Measurements from ENCODE around the gene NTPCR.

DNA sequence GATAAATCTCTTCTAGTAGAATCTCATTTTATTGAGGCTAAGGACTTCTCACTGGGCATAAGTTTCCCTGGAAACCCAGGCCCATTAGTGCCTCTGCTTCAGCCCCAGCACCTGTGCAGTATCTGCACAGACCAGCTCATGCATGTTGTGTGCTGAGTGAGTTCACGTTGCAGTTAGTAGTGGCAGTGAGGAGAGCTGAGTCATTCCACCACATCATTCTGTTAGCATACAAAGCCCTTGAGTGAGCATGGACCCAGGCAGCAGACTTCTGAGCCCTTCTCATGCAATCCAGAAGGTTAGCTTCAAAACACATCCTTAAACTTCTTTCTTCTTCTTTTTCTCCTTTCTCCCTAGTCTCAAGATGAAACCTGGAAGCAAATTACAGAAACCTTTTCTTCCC is 45.8 kb upstream of the NTPCR start:
- TF ChIP-seq, protein P1, sequence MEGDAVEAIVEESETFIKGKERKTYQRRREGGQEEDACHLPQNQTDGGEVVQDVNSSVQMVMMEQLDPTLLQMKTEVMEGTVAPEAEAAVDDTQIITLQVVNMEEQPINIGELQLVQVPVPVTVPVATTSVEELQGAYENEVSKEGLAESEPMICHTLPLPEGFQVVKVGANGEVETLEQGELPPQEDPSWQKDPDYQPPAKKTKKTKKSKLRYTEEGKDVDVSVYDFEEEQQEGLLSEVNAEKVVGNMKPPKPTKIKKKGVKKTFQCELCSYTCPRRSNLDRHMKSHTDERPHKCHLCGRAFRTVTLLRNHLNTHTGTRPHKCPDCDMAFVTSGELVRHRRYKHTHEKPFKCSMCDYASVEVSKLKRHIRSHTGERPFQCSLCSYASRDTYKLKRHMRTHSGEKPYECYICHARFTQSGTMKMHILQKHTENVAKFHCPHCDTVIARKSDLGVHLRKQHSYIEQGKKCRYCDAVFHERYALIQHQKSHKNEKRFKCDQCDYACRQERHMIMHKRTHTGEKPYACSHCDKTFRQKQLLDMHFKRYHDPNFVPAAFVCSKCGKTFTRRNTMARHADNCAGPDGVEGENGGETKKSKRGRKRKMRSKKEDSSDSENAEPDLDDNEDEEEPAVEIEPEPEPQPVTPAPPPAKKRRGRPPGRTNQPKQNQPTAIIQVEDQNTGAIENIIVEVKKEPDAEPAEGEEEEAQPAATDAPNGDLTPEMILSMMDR (IDR thresholded peaks at IDR 0.05): no peak
- TF ChIP-seq POLR2AphosphoS5 (IDR thresholded peaks at IDR 0.05) (no peak), EP300 (IDR thresholded peaks at IDR 0.05) (no peak)

Measured in gastroesophageal sphincter (tissue), 3 donors.